G401 (cell line): ENCODE measurements around the gene MAP3K7. TPM values are rescaled to one million over a fixed set of nuclear protein-coding genes. Genes with fewer than 3 reads are reported as not detected.

ENCODE experiments used
- DNase-seq: peaks from one replicate; pipeline ENCODE4 v3.0.0-alpha.2; 2015; ENCODE audit warnings: low spot score
- in situ Hi-C: cut with HindIII; loops from 2 replicates; pipeline ENCODE4 v1.10.0; 2016; ENCODE audit warnings: low sequenced_read_pairs, mixed read lengths
- total RNA-seq: library from RNA; depleted of rRNA; stranded (reverse); fragments of >200 nt; shearing (Covaris generic); gene quantifications from 2 replicates; pipeline ENCODE4 v1.2.3, GENCODE V29; 2014

MAP3K7 gene
- total RNA-seq, 1 experiment from 2014 or later = 44.6 TPM

DNA sequence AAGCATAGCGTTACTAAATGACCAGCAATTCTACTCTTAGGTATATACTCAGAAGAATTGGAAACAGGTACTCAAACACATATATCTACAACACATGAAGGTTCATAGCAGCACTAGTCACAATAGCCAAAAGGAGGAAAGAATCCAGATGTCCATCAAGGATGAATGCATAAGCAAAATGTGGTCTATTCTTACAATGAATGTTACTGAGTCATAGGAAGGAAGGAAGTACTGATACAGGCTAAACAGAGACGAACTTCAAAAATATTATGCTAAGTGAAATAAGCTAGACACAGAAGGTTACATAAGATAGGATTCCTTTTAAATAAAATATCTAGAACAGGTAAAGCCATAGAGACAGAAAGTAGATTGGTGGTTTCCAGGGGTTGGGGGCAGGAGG is 93.5 kb downstream of the MAP3K7 start:
- in situ Hi-C loops = no loop called here
- DNase-seq = no peak

DNA sequence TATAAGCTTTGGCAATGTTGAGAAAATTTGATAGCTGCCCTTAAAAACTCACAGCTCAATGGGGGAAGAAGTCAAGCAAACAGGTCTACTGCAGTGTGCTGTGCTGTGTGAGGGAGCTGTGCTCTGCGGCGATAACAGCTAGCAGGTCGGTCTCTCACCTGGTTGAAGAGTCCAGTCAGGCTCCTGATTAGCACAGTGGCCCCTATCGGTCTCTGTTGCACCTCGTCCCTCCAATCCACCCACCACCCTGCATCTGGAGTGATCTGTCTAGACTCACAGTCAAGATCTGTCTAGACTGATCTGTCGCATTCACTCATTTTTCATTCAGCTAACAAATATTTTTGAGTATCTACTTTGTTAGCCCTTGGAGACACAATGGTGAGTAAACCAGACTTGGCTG is 94.1 kb downstream of the MAP3K7 start:
- DNase-seq = no peak
- in situ Hi-C loops = no loop called here

DNA sequence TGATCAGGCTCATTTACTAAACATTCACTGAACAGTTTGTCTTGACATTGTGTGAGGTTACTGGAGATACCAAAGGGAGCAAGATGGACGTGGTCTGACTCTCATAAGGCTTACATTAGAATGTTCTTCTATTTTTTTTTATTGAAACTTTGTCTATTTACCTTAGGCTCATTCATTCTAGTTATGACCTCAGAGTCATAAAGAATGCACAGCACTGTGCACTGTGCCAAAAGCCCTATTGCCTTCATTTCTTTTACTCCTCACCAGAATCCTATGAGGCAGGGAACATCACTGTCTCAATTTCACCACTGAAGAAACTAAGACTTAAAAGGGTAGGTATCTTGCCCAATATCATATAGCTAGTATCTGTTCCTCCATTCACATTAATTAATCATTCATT is 94.5 kb downstream of the MAP3K7 start:
- DNase-seq = no peak
- in situ Hi-C loops = no loop called here

DNA sequence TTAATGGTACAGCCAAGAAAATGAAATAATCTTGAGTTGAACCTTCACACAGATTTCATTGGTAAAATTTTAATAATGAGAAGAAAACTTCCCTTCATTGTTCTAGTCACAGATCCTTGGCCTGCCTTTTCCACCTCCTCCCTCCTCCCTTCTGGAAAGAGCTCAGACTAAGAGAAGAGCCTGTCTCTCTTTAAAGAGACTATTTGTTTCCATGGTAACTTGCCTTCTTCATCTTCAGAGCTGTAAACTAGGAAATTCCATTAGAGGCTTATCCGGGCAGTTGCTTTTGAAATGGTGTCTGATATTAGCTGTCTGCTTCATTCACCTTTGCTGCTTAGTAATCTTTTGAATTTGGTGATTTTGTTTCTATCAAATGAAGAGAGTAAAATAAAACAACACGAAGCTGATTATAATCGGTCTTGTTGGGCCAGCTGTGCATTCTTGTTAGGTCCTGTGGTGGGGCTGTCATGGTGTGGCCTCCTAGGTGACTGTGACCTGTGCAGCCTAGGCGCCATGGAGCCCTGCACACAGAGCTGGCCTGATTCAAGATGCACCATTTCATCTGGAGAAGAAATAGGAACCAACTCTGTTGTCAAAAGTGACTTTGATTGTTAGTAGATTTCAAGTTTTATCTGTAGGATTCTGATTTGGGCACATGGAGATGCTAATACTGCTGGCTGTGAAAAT is 96.7 kb downstream of the MAP3K7 start:
- in situ Hi-C loops = no loop called here
- DNase-seq = no peak

DNA sequence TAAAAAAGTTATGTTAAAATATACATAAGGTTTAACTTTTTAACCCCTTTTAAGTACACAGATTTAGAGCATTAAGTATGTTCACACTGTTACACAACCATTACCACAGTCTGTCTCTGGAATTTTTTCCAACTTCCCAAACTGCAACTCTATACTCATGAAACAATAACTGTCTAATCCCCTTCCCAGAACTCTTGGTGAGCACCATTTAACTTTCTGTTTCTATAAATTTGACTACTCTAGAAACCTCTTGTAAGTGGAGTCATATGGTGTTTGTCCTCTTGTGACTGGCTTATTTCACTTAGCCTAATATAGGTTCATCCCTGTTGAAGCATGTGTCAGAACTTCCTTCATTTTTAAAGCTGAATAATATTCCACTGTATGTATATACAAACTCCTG is 98.1 kb downstream of the MAP3K7 start:
- in situ Hi-C loops = no loop called here
- DNase-seq = no peak

DNA sequence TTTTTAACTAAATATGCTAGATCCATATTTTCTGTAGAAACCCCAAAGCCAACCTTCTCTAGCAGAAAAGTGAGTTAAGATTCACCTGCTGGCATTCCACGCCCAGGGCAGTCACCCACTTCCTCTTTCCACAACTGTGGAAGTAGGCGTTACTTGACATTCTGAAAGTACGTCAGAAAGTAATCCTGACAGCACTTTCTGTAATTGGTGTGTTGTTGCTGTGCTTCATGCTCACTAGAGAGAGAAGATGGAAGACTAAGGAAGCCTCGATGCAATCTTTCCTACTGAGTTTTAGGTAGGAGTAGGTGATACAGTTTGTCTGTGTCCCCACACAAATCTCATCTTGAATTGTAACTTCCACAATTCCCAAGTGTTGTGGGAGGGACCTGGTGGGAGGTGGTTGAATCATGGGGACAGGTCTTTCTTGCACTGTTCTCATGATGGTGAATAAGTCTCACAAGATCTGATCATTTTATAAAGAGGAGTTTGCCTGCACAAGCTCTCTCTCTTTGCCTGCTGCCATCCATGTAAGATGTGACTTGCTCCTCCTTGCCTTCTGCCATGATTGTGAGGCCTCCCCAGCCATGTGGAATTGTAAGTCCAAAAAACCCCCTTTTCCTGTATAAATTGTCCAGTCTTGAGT is 101.1 kb downstream of the MAP3K7 start:
- in situ Hi-C loops = no loop called here

DNA sequence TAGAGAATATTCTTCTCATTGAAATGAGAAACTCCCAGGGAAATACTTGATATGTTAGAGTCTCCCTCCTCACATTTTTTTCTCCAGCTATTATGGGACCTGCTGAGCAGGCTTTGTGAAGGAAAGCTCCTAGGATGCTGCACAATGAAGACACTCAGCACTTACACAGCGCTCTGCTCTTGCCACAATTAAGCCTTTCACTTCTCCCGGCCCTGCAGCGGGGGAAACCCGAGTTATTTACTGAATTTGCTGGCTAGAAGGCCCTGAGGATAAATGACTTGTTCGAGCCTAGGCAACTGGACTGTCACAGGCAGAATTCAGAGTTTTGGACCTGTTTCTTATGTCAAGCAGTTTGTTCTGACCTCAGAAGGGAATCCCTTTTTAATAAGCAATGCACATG is 102.0 kb downstream of the MAP3K7 start:
- peak; percentile 35 for DNase-seq
- in situ Hi-C loops = no loop called here

More for the DNA sequence above, 101.1 kb downstream of the MAP3K7 start:
- DNase-seq = no peak

DNA sequence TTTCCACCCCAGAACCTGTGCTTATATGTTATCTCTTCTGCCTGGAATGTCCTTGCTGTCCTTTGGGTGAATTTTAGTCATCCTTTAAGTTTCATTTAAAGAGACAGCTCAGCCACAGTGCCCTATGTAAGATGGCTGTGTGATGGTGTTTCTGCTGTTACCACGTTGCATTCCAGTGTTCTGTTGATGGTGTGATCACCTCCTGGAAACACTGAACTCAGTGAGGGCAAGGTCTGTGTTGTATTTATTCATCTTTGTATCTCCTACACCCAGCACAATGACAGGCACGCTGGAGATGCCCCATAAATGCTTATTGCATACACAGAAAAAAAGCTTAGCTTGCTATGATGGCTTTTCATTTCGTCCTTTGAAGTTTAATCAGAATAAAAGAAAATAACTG is 102.5 kb downstream of the MAP3K7 start:
- in situ Hi-C loops = no loop called here

DNA sequence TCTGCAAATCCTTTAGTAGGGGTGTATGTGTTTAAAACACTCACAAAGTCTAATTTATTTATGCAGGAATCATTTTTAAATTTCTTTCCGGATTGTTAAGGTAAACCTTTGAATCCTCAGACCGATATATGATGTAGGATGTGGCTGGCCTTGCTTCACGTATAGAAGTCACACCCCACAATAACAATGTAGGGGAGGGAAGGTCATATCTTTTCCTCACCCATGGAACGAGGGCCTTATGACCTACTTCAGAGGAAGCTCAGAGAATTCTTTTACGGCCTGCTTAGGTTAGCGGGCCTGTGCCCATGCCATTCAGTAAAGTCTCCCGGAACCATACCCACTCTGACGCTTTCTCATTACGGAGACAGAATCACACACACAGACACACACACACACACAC is 102.9 kb downstream of the MAP3K7 start:
- in situ Hi-C loops = no loop called here
- DNase-seq = no peak

More for the DNA sequence above, 102.5 kb downstream of the MAP3K7 start:
- no peak for DNase-seq

DNA sequence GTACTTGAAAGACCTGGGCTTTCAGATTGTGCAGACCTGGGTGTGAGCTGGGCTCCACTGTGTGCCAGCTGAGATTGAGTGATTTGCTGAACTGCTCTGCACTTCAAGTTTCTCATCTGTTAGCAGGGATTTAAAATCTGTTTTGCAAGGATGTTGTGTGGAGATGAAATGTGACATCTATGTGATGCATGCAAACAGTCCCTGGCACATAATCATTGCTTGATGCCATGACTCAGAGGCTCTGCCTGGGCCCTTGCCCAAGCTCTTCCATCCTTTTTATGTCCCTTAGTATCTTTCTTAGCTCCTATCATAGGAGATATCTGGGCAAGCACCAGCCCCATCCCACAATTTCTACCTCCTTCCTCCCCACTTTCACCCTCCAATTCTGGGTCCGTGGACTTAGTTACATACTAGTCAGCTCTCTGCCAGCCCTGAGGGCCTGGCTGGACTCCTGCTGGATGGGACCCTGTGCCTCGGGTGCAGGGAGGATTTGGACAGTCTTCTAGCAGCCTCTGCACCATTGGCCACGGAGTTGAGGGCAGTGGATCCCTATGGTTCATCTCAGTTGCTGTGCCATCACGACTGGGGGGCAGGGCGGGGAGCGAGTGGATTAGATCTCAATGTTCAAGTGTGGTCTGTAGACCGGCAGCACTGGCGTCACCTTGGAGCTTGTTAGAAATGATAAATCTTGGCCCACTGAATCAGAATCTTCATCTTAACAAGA is 103.6 kb downstream of the MAP3K7 start:
- in situ Hi-C loops = no loop called here
- no peak for DNase-seq

DNA sequence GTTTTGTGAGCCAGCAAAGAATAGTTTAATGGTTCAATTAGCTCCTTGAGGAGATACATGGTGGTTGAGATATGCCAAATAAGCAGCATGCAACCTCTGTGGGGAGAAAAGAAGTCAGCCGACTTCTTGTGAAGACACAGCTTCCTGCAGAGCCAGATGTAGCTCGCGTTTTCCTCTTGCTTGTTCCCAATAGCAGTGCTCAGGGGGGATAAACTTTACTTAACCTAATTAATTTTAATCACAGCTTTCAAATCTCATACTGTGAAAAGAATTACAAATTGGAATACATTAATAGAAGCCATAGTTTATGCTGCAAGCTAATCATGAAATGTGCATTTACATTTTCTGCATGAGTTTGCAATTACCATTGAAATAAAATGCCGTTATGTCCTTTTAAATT is 106.2 kb downstream of the MAP3K7 start:
- DNase-seq = no peak
- in situ Hi-C loops = no loop called here

DNA sequence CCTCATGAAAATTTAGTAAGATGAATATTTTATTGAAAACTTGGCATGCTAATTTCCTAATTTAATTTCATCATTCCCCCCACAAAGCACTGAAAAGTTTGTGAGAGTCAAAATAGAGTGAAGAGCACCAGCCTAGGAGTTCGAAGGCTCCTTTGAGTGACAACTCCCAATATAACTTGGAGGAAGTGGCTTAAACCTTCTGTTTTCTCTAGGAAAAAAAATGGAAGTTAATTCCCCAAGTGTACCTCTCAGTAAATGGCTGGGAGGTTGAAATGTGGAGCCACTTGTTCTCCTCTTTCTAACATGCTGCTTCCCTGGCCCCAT is 107.3 kb downstream of the MAP3K7 start:
- in situ Hi-C loops = no loop called here
- no peak for DNase-seq

DNA sequence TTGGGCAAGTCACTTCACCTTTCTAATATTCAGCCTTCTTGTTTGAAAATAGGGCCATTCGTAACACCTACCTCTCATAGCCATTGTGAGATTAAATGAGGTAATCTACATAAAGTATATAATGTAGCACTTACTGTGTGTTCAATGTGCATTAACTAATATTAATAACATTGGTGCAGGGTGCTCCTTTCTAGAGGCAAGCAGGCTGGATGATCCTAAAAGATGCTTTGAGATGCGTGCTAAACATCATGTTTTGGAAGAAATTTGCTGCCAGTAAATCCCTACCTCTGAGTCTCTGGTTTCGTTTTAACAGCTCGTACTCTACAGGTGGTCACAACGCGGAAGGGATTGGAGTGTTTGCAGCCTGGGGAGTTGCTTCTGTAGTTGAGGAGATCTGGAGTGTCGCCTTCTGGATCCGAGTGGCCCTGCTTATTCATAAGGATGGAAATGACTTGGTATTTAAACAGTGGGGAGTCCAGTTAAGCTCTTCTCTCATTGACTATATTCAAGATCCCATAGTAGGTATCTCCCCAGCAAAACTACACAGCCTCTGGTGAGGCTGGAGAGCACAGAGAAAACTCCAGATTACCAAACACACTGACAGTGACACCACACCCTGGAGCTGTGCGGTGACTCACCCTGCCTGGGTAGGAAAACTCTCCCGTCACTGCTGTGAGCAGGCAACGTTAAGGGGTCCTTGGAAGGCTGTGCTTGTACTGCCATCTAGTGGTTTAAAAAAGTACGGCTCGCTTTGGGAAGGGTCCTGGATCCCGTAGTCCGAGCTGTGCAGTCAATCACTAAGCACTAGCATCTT is 107.9 kb downstream of the MAP3K7 start:
- peak; percentile 93 for DNase-seq
- in situ Hi-C loops = no loop called here

DNA sequence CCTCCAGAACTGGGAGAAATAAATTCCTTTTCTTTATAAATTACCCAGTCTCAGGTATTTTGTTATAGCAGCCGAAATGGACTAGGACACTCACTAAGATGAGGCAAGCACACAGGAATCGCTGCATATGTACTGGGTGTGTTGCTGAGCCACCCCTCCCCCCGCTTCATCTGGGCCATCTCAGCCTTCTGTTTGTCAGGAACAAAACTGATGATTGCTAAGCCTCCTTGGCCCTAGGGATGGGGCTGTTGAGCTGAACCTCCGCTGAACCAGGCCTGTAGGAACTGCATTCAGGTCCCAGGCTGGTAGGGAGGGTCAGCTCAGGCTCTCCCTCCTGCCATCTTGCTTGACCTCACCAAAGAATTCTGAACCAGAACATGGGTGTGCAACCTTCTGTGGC is 108.6 kb downstream of the MAP3K7 start:
- DNase-seq = peak; percentile 12
- in situ Hi-C loops = no loop called here

DNA sequence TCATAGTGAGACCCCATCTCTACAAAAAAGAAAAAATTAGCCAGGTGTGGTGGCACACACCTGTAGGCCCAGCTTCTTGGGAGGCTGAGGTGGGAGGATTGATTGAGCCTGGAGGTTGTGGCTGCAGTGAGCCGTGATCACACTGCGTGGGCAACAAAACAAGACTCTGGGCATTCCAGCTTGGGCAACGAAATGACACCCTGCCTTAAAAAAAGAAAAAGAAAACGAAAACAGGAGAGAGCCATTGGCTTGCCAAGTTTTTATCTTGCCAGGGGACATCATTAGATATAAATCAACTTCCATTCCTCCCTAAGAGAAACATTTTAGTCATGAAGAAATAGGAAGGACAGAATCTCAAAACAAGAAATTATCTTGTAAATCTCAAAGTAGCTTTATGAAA is 109.5 kb downstream of the MAP3K7 start:
- DNase-seq = no peak
- in situ Hi-C loops = no loop called here

DNA sequence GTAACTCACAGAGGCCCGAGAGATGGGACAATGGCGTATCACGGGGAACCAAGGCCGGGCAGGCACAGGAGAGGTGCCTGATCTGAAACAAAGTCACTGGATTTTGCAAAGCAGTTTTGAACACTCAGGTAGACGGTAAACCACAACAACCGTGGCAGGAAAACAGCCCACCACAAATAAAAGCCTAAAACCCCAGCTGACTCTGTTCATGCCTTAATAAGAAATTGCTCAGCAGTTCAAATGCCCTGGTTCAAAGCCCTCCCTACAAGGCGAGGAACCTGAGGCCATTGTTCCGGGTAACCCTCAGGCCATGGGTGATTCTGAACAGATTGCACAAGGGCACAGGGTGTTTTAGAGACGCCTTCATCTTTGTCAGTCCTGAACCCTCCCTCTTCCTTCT is 114.2 kb downstream of the MAP3K7 start:
- in situ Hi-C loops = no loop called here
- no peak for DNase-seq

DNA sequence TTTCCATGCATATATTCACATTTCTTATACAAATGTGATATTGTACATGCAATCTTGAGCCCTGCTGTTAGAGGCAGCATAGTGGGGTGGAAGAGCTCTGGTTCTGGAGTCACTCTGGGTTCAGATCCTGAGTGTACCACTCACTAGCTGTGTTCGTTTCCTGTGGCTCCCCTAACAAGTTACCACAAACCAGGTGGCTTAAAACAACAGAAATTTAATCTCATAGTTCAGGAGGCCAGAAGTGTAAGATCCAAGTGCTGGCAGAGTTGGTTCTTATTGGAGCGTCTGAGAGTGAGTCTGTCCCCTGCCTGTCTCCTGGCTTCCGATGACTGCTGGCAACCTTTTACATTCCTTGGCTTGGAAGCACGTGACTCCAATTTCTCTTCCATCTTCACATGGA is 115.6 kb downstream of the MAP3K7 start:
- DNase-seq = no peak
- in situ Hi-C loops = no loop called here

DNA sequence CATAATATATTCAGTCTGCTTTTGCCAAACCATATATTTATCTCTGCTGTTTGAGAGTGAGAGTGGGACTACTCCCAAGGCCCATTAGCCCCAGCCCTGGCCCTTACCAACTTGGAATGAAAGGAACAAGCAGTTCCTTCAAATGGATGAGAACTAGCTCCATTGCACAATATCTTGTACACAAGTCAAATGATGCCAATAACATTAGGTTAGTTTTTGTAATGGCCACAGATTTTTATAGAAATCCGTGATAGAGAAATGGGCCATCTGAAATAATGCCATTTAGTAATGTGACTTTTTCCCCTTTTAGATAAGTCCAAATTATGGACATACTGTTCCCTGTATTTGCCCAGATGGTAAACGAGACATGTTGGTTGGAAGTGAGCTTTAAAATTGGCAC is 117.0 kb downstream of the MAP3K7 start:
- in situ Hi-C loops = no loop called here

DNA sequence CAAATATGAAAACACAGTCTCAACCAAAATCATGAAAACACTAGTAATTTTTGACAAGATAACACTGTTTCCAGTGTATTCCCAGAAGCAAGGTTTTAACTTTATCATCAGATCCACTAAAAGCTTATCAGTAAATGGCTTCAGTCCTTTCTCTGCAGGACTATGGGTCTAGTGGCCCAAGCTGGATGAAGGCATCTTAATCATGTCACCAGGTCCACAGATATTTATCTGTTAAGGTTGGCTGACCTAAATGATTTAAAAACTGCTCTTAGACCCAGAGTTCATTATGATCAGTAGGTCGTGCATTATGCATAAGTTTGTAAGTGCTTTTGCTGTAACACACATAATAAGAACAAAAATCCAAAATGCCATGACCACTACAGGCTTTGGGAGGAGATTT is 118.0 kb downstream of the MAP3K7 start:
- no peak for DNase-seq

More for the DNA sequence above, 117.0 kb downstream of the MAP3K7 start:
- DNase-seq = peak; percentile 62

DNA sequence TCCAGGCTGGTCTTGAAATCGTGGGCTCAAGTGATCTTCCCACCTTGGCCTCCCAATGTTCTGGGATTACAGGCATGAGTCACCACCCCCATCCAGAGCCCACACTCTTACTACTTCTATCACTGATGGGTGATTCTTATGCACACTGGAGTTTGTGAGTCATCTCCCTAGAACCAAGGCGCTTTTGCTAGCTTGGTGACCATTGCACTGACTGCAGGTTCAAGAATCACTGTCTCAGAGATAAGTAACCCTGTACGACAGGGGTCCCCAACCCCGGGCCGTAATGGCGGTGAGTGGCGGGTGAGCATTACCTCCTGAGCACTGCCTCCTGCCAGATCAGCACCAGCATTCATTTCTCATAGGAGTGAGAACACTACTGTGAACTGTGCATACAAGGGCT is 118.8 kb downstream of the MAP3K7 start:
- no peak for DNase-seq

More for the DNA sequence above, 118.0 kb downstream of the MAP3K7 start:
- in situ Hi-C loops = no loop called here

More for the DNA sequence above, 118.8 kb downstream of the MAP3K7 start:
- in situ Hi-C loops = no loop called here
